Peyer's patch (tissue), 4 donors: ENCODE data around the gene CLASP2.

Experiments
- CTCF ChIP-seq, 6 experiments: fragments of 450-650 bp in 4 of 6; fragments of 200-600 bp in 2 of 6; sonication (generic) in 1 of 6; IDR thresholded peaks; one replicate each; pipeline ENCODE4 v1.5.1; 2017 to 2019; ENCODE audit warnings: antibody characterized with exemption in 6 of 6, mild to moderate bottlenecking in 3 of 6, moderate library complexity in 1 of 6
- POLR2A ChIP-seq, 2 donors: fragments of 450-650 bp; IDR thresholded peaks; one replicate each; pipeline ENCODE4 v1.5.1; 2017; ENCODE audit warnings: antibody characterized with exemption in 2 of 2, mild to moderate bottlenecking in 2 of 2, moderate library complexity in 2 of 2

DNA sequence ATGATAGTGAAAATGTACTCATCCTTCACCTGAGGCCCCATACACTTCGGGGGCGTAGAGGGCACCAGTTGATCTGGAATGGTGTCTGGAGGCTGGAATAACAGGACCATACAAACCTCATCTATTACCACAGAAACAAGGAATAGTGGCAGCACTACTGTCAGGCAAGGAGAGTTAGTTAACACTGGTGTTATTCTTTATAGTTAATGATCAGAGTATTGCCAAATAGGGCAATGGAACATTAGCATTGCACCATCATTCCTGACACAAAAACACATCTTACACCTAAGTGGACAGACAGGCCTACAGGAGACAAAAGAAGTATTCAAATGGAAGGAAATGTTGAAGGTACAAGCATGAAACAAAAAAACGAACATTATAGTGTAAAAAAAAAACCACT, 140.9 kb downstream of the CLASP2 start:
- no peak for TF ChIP-seq CTCF (IDR thresholded peaks at IDR 0.05)
- no peak for TF ChIP-seq POLR2A (IDR thresholded peaks at IDR 0.05)
